Hepatocyte (in vitro differentiated cells): Measurements from ENCODE around the gene PCDH9.

Source experiments
- CTCF ChIP-seq: fragments of 200-600 bp; sonication (generic); IDR thresholded peaks from 2 replicates; pipeline ENCODE4 v1.5.1; 2016; ENCODE audit warnings: antibody characterized with exemption, mild to moderate bottlenecking; ENCODE audit not compliant: poor library complexity
- EZH2 ChIP-seq: fragments of 200-600 bp; sonication (generic); IDR thresholded peaks from 2 replicates; pipeline ENCODE4 v1.6.1; 2016; ENCODE audit warnings: antibody characterized with exemption, mild to moderate bottlenecking, borderline replicate concordance
- EZH2phosphoT487 ChIP-seq: fragments of 200-600 bp; sonication (generic); IDR thresholded peaks from one replicate; pipeline ENCODE4 v1.6.1; 2018; ENCODE audit warnings: antibody characterized with exemption, mild to moderate bottlenecking, low read depth, moderate library complexity; ENCODE audit not compliant: unreplicated experiment, severe bottlenecking

- no peak for TF ChIP-seq CTCF
- no peak for TF ChIP-seq EZH2
- TF ChIP-seq EZH2phosphoT487, result no peak
Observed at GRCh38 chr13:66547685-66548084, 682.5 kb downstream of the PCDH9 start.
